HEK293 (cell line): ENCODE data around the gene SNCAIP.

Experiments
- BCL11B ChIP-seq: fragments of 450-650 bp; formaldehyde crosslinking; IDR thresholded peaks from 2 replicates; pipeline ENCODE4 v1.5.1; 2016; ENCODE audit warnings: low read depth, missing biosample characterization, missing genetic modification characterization
- KLF9 ChIP-seq: fragments of 450-650 bp; formaldehyde crosslinking; IDR thresholded peaks from 2 replicates; pipeline ENCODE4 v1.5.1; 2016; ENCODE audit warnings: missing biosample characterization, missing genetic modification characterization, low read depth
- MEIS1 ChIP-seq: sonication (generic); formaldehyde crosslinking; IDR thresholded peaks from 2 replicates; pipeline ENCODE4 v1.8.1; 2022; ENCODE audit warnings: missing genetic modification reagents, mild to moderate bottlenecking, borderline replicate concordance
- TRIM28 ChIP-seq: IDR thresholded peaks from 2 replicates; pipeline ENCODE4 v1.6.1; 2011; ENCODE audit warnings: low read length, control low read depth, borderline replicate concordance
- ZNF146 ChIP-seq: fragments of 450-650 bp; formaldehyde crosslinking; IDR thresholded peaks from 2 replicates; pipeline ENCODE4 v1.5.1; 2016; ENCODE audit warnings: missing biosample characterization, missing genetic modification characterization
- ZNF18 ChIP-seq: fragments of 450-650 bp; formaldehyde crosslinking; IDR thresholded peaks from 2 replicates; pipeline ENCODE4 v1.5.1; 2016; ENCODE audit warnings: missing biosample characterization, missing genetic modification characterization
- ZNF24 ChIP-seq: fragments of 450-650 bp; formaldehyde crosslinking; IDR thresholded peaks from 2 replicates; pipeline ENCODE4 v1.5.1; 2016; ENCODE audit warnings: missing biosample characterization, missing genetic modification characterization
- ZNF280C ChIP-seq: fragments of 450-650 bp; formaldehyde crosslinking; IDR thresholded peaks from 2 replicates; pipeline ENCODE4 v1.5.1; 2016; ENCODE audit warnings: missing biosample characterization, missing genetic modification characterization
- ZNF530 ChIP-seq: fragments of 450-650 bp; formaldehyde crosslinking; IDR thresholded peaks from 2 replicates; pipeline ENCODE4 v1.5.1; 2016; ENCODE audit warnings: low read depth, missing biosample characterization, missing genetic modification characterization
- ZNF660 ChIP-seq: fragments of 450-650 bp; IDR thresholded peaks from 2 replicates; pipeline ENCODE4 v1.5.1; 2018; ENCODE audit warnings: missing biosample characterization, mild to moderate bottlenecking, missing genetic modification characterization
- ZNF747 ChIP-seq: fragments of 450-650 bp; formaldehyde crosslinking; IDR thresholded peaks from 2 replicates; pipeline ENCODE4 v1.5.1; 2016; ENCODE audit warnings: missing biosample characterization, missing genetic modification characterization
- ZSCAN16 ChIP-seq: fragments of 450-650 bp; formaldehyde crosslinking; IDR thresholded peaks from 2 replicates; pipeline ENCODE4 v1.5.1; 2016; ENCODE audit warnings: missing biosample characterization, missing genetic modification characterization
- ZSCAN5A ChIP-seq: fragments of 450-650 bp; formaldehyde crosslinking; IDR thresholded peaks from 2 replicates; pipeline ENCODE4 v1.5.1; 2016; ENCODE audit warnings: missing biosample characterization, missing genetic modification characterization
- TF ChIP-seq, protein P1 (sequence below): fragments of 450-650 bp; formaldehyde crosslinking; IDR thresholded peaks from 2 replicates; pipeline ENCODE4 v1.5.1; 2016; ENCODE audit warnings: missing biosample characterization, missing genetic modification characterization

GRCh38 chr5:122442938-122443337 is 130.9 kb downstream of the SNCAIP start:
- TF ChIP-seq ZNF24 (tag by site-specific recombination): no peak
- no peak for TF ChIP-seq ZNF660 (tag by site-specific recombination)
- TF ChIP-seq ZNF530 (tag by site-specific recombination): no peak
- no peak for TF ChIP-seq ZNF747 (tag by site-specific recombination)
- no peak for TF ChIP-seq MEIS1 (CRISPR knock-in tag)
- no peak for TF ChIP-seq BCL11B (tag by site-specific recombination)
- TF ChIP-seq, protein P1, sequence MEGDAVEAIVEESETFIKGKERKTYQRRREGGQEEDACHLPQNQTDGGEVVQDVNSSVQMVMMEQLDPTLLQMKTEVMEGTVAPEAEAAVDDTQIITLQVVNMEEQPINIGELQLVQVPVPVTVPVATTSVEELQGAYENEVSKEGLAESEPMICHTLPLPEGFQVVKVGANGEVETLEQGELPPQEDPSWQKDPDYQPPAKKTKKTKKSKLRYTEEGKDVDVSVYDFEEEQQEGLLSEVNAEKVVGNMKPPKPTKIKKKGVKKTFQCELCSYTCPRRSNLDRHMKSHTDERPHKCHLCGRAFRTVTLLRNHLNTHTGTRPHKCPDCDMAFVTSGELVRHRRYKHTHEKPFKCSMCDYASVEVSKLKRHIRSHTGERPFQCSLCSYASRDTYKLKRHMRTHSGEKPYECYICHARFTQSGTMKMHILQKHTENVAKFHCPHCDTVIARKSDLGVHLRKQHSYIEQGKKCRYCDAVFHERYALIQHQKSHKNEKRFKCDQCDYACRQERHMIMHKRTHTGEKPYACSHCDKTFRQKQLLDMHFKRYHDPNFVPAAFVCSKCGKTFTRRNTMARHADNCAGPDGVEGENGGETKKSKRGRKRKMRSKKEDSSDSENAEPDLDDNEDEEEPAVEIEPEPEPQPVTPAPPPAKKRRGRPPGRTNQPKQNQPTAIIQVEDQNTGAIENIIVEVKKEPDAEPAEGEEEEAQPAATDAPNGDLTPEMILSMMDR: no peak
- TF ChIP-seq KLF9 (tag by site-specific recombination): no peak
- TF ChIP-seq ZNF280C (tag by site-specific recombination): no peak
- no peak for TF ChIP-seq ZNF146 (tag by site-specific recombination)
- TF ChIP-seq ZSCAN5A (tag by site-specific recombination): no peak
- TF ChIP-seq ZSCAN16 (tag by site-specific recombination): no peak
- TF ChIP-seq ZNF18 (tag by site-specific recombination): no peak
- TF ChIP-seq TRIM28: no peak
